NCI-H187 treated with DMSO at 0.1 percent for 48 hours (cell line): ENCODE measurements around the gene MRPS23.

ENCODE experiments used
- DNase-seq: peaks from one replicate; lab custom pipeline; 2025; lab: John Stamatoyannopoulos, UW

The MRPS23 gene

DNA sequence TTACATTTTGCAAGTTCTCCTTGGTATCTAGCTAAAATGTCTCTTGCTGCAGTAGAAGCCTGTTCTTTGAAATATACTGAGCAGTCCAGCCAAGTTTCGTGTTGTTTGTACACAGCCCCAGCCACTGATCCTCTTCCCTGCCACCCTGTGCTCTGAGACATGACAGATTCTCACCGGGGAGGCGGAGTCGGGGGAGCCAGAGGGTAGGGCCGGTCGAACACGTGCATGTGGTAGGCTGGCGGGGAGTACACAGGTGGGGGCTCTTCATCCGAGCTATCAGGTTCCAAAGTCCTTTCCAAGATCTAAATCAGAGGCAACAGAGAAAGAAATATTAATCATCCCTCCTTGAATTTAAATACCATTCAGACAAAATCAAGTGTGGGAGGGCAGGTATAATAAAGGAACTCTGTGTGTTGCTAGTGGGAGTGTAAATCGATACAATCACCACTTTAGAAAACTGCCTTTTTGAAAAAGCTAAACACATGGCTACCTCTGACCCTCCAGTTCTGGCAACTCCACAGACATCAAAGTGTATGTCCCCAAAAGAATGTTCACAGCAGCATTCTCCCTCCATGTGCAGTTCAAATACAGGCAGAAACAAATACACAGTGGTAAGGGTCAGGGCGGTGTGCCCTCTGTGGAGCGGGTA is 29.7 kb upstream of the MRPS23 start:
- no peak for DNase-seq

DNA sequence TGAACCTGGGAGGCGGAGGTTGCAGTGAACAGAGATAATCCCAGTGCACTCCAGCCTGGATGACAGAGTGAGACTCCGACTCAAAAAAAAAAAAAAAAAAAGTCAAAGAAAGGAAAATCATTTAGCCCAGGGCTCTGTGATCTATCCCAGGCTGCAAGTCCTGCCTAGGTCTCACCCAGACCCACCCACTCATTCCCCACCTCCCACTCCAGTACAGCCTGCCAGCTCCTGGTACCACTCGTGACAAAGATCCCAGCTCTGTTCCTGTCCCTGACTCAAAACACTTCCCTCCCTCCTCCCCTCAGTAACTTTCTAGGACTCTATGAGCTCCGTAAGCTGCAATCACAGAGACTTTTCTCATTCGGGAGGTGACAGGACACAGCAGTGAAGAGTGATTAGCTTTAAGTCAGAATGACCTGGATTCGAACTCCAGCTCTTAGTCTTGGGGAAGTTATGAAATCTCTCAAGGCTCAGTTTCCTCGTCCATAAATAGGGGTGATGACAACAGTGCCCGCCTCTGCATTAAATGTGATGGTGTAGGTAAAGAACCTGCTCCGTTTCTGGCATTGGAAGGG is 28.0 kb upstream of the MRPS23 start:
- DNase-seq = no peak

DNA sequence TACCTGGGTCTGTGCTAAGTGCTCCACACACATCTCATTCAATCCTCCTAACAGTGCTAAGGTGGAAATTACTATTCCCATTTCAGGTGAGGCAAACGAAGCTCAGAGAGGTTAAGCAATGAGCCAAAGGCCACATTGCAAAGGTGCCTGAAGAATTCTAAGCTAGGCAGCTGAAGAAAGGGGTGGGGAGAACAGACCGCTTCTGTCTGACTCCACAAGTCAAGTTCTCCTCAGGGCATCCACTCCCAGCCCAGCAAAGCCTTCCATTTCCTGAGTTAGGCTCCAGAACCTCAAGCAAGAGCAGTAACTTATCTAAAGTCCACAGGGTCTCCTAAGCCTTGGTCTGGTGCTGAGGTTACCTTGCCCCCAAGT is 27.0 kb upstream of the MRPS23 start:
- no peak for DNase-seq

DNA sequence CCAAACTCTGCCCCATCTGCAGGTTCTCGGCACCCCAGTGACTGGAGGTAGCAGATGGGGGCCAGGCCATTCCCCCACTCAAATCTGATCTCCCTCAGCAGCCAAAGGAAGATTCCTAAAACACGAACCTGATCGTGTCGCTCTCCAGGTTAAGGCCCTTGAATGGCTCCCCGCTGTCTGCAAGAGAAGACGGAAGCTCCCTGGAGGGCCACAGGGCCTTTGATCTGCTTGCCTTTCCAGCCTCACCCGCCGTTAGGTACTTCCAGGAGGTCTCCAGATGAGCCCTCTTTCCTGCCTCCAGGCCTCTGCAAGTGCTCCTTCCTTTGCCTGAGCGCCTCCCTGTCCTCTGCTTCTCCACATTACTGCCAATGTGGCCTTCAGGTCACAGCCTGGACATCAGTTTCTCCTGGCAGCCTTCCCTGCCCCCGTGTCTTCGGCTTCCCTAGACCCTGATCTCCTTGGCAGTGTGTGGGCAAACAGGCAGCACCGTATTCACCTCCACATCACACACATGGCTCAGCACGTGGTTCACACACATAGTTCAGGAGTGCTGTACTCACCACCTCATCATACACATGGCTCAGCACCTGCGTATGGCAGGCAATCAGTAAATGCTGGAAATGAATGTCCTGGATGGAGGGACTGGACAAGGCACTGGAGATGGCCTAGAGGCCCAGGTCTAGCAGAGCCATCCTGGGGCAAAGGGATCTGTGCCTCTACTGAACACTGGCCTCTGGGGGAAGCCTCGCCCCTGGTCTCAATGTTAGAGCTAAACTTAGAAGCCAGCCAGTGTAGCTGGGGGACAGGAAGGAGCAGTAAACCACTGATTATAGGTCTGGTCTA is 26.4 kb upstream of the MRPS23 start:
- DNase-seq = no peak

DNA sequence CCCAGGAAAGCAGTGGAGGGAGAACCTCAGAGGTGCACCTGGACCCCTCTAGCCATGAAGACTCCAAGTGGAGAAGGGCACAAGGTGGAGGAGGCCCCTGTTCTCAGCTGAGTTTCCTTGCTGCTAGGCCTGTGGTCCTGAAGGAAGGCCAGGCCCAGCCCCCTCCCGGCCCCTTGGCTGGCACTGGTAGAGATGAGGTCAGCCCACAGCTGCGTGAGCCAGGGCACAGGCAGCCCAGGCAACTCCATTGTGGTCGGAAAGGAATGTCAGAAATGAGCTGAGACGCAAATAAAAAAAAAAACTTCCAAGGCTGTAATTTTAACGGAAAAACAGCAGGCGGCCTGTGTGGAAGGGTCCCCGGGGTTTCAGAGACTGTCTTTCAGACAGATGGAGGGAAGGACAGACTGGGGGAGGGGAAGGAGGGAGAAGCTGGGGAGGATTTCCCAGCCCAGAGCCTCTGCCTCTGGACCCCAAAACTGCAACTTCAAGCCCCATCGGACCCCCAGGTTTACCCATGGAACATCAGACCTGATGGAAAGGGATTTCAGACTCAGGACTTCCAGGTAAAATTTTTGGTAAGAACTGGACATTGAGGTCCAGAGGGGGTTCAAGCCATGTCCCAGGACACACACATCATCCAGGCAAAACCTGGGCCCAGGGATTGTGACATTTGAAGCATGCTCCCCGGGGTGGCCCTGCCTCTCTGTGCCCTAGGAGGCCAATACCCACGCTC is 25.6 kb upstream of the MRPS23 start:
- DNase-seq = no peak

DNA sequence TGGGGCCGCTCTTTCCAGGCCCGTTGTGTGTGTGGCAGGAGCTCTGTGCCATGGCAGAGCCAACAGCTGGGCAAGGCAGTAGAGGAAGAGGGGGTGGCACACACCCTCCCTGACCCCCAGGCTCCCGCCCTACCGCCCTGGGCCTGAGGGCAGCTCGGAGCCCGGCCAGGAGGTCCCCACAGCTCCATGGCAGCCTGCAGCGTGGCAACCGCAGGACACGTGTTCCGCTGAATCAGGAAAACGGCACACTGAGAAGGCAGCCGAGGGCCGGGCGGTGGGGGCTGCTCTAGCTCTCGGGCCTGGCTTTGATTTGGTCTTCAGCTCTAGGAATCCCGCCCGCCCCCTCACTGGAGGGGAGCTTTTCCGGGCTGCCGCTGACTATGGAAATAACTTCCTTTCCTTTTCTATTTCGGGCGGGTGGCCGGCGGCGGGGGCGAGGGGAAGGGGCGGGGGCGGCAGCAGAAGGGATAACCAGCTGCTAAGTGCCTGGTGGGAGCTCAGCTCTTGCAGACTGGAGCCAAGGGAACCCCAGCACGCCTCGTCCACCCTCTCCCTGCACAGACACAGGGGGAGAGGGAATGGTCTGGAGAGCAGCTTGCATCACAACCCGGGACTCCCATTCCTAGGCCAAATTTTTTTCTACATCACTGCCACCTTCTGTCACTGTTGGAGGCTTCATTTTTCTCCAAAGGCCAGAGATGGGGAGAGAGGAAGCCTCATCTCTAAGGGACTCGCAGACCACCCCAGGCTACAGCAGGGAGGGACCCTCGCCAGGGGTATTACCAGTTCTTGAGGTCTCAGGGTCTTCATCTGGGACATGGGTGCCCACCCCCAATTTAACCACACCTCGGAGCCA is 24.8 kb upstream of the MRPS23 start:
- DNase-seq = no peak

DNA sequence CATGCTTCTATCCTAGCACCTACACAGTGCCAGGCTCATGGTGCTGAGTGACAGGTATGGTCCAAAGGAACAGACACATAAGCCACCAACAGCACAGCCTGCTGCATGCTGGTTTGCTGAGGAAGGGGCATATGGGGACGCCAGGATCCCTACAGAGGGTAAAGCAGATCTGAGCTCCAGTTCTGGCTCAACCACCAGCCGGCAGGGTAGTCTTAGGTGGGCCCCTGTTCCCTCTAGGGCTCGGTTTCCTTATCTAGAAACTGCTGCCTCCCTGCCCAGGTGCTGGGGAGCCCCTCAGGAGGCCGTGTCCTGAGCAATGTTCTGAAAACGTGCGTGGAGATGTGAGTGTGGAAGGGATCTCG is 24.2 kb upstream of the MRPS23 start:
- no peak for DNase-seq

DNA sequence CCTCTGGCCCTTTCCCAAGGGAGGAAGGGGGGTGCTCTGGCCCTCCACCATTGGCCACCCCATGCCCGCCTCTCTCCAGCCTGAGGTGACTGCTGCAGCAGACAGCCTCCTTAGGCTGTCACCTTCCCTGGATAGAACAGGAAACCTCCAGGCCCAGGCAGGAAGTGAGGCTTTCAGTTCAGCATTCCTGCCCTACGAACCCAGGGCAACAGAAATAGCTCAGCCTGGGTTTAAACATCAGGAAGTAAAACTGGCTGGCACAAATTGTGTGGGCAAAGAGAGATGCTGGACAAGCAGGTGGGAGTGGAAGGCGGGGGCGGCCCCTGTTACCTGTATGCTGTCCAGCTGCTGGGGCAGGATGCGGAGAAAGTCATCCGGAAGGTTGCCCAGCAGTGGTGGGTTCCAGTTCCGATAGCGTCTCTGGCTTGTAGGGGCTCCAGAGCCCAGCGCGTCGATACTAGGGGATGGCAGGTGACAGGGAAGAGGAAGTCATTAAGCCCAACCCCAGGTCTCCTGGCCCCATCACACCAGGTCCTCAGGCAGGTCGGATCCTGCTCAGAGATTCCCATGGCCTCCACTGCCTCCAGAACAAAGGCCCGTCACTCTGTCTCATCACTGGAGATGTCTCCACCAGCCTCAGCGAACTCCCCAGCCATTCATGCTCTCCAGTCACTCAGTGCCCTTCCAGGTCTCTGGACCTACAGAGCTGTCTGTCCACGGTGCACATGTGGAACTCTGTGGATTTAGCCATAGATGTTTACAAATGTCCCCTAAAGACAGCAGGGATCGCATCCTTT is 23.6 kb upstream of the MRPS23 start:
- no peak for DNase-seq

DNA sequence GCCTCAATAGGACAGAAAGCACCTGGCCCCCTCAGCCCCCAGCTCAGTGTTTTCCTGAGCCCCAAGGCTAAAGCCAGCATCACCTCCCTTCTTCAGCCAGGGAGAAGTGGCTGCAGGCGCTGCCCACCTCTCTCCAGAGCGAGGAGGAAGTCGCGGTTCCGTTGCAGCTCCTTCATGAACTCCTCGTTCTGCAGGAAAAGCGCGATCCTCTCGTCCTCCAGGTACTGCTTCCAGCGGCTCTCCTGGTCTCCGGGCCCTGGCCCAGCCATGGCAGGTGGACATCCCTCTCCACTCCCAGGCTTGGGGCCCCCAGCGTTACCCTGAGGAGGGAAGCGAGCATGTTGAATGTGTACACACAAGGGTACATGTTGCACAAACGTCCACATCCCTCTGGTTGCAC is 22.7 kb upstream of the MRPS23 start:
- DNase-seq = no peak

DNA sequence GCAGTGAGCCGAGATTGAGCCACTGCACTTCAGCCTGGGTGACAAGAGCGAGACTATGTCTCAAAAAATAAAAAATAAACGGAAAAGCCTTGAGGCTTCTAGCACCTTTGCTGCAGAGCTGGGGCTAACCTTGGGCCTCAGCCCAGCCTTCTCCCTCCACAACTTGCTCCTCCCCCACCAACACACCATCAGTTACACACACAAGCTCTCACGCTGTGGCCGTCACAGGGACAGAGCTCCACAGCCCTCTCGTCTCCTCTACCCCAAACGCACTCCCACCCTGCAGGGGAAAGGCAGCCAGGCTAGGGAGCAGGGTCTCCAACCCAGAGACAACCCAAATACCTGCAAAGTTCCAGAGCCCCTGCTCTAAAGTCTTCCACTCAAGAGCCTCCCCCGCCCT is 22.0 kb upstream of the MRPS23 start:
- DNase-seq = no peak

DNA sequence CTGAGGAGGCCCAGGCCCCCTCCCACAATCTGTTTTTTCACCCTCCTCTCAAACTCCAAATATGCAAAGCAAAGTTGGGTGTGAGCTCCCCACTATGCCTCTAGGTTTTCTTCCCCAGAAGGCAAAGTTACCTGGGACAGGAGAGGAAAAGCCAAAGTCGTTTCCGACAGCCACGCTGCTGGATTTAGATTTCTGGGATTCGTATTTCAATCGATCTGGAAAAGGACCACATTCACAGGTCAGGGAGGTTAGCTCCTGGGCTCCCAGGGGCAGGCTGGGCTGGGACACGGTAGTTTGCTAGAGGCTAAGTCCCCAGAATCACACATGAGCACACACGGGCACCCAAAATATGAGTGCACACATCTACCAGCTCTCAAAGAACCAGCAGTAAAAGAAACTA is 21.3 kb upstream of the MRPS23 start:
- DNase-seq = no peak

DNA sequence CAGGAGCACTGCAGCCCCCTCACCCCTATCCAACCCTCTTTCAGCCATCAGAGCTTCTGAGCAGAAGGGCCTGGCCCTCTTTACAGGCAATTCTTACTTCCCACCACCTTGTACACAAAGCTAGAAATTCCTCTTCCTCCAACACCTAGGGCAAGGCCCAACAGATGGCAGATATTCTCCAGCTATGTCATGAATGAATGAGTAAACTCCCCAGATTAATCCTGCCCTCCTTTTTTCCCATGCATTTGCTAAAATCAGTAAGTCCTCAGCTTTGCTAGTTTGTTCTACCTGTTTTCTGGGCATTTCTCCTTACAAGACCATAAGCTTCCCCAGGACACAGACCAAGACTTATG is 20.4 kb upstream of the MRPS23 start:
- DNase-seq = no peak

DNA sequence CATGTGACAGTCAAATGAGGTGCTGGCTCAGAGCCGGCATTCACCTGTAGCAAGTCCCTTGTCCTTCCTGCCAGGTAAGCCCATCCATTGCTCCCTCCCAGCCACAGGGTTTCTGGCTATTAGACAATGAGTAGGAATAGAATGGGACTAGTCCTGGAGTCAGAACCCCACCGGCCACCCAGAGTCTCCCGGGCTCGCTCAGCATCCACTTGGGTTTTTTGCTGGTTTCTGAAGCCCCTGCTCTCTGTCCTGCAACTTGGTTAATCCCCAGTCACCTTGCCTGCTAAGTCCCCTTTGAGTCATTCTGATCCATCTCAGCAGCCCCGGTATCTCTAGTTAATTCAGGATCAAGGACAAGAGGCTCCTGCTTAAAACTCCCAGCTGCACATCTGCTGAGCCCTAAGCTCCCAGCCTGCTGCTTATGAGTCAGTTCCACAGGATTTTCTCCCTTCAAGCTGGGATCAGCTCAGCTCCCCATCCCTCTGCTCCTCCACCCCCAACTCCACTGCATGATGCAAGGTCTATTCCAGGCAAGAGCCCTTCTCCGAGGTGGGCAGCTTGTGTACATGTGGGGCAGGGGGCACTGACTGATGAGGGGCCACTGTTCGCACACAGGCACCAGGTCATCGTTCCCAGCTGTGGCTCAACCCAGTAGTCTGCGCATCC is 19.9 kb upstream of the MRPS23 start:
- DNase-seq = no peak

DNA sequence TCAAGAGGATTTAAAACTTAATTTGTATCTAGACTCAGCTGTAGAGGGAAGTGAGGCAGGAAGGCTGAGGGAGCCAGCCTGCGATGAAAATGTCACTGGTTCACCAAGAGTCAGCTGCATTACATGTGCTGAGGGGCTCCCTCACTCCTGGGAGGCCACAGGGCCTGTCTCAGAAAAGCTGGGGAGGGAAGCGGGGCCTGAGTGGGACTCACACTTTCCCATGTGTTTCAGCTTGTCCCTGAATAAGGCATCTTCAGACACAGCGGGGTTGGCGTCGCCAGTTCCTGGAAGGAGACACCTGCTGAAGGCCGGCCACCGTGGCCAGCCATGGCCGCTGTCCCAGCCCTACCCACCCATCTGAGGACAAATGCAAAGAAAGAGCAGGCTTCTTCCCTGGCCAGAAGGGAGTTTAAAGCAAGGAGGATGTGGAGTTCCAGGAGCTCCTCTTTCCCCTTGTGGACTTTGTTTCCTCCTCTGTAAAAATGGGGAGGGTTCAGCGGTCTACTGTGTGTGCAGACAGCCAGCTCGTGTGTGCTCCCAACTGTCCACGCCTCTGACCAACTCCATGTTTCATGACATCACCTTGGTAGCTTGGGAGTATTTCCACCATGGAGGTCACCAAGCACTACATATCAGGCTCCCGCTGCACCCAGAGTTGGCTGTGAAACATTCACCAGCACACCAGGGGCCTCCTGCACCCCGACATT is 19.2 kb upstream of the MRPS23 start:
- no peak for DNase-seq

DNA sequence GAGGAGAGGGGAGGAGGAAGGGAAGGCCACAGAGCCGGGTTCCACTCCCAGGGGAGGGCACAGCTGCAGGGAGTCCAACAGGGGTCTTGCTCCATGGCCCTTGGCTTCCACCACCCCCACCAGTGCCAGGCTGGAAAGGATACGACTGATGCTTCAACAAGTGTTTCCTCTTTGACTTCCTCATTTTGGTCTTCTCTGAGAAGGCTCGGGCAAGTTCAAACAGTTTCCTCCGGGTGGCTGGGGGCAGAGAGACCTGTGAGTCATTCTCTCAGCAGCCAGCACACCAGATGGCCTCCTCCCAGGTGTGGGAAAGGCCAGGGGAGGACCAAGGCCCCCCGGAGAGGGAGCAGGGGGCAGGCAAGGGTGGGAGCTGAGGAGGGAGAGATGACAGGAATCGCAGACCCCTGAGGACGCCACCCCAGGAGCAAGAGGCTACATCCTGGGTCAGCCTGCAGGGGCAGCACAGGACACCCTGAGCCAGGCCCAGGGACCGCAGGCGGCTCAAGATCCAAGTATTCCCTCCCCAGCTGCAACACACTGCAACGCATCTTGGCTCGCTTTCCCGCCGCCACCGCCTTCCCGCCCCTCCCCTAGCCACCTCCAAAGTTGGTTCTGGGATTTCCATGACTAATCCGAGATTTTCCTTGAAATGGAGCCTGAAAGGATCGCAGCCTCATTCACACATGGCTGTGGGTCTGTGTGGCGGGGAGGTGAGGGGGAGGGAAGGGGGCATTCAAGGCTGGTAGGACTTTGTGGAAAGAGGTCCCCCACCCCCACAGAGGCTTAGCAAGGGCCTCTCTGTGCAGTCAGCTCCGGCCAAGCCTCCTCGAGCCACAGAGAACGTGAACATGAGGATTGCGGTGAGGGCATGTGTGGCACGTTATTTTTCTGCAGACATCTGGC is 18.4 kb upstream of the MRPS23 start:
- DNase-seq = no peak

DNA sequence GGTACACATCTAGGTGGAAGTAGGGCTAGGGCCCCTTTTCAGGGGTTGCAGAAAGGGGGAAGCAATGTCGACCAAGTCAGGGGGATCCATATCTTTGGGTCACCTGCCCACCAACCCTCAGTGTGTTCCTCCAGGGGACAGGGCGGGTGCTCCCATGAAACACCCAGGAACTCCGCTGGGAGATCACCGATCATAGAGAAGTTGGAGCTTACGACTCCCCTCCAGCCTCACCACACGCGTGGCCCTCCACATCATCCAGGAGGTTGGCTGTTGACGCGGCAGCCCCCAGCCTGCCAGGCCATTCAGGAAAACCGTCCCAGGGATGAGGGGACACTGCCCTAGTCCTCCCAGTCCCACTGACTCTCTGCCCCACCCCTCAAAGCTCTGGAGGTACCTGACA is 17.3 kb upstream of the MRPS23 start:
- DNase-seq = no peak

DNA sequence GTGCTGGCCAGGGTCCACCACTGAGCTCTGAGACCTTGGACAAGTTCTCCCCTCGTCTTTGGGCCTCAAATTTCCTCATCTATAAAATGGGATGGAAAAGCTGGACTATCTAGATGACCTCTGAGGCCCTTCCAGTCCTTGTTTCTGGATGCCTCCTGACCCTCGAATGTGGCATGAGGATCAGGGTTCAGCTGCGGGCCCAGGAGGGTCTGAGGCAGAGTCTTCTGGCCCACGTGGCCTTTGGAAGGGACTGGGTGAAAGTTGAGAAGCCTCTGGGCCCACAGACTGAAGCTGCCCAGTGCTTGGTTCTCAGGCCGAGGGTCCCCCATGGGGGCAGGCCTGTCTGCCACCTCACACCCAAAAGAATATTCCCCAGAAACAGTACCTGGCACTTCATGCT is 16.9 kb upstream of the MRPS23 start:
- no peak for DNase-seq

DNA sequence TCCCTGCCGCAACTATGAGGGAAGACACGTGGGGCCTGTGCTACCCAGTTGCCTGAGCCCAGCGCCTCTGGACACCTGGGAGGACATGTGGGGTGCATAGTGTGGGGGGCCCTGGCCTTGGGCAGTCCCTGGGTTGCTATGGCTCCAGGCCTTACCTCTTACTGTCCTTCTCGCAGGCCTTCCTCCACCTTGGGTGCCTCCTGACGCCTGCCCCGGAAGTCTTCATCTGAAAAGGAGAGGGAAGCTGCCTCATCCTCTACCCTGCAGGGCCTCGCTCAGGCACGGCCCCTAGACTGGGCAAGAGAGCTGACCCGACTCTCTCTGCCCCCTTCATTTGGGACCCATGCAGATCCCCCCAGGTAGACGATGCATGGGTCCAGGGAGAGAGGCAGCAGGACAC is 16.5 kb upstream of the MRPS23 start:
- DNase-seq = no peak

DNA sequence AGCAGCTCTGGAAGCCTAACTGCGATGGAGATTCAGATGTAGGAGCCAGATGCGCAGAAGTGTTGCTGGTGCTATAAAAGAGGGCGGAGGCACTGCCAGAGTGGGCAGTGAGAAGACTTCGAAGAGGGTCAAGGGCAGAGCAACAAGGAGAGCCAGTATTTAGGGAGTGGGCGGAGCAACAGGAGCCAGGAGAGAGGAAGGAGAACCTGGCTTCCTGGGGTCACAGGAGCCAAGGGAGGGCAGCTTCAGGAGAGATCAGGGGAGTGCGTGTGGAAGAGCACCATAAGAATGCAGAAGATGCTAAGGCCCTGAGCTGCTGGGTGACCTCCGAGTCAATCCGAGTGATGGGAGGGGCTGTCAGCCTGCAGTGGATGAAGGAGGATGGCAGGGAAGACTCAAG is 14.4 kb upstream of the MRPS23 start:
- DNase-seq = no peak
